ENCODE data around the gene PCNX4.

DNA sequence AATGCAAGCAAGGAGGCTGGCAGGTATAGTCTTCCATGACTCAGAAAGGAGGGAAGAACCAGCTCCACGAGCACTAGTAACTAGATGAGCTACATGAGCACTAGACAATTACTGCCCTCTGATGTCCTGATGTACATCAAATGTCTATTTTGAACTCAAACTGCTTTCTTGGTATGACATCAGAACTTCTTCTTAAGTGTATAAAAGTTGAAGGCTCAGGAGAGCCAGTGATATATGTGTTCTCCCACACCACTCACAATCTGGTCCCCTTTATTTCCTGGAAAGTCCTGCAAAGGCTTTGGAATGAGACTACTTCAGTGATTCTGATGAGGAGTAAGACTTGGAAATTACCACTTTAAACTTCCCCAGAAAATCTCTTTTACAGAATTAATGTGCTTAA, 92.0 kb downstream of the PCNX4 start:
- TF ChIP-seq CTCF (conservative IDR thresholded peaks at IDR 0.05 in 1 of 2, IDR thresholded peaks at IDR 0.05 in 1 of 2; ENCODE audit: low read depth in 1 of 2, low read length in 2 of 2) (no peak), EZH2 (IDR thresholded peaks at IDR 0.05; ENCODE audit: low read length, missing control alignments) (no peak)

All from fibroblast of lung (primary cell).